DND-41 (cell line): ENCODE results near the gene CAPN15.

Source experiments
- CTCF ChIP-seq: IDR thresholded peaks from 2 replicates; pipeline ENCODE4 v1.5.1; 2012; ENCODE audit warnings: borderline replicate concordance, low read length, moderate library complexity, mild to moderate bottlenecking; ENCODE audit not compliant: poor library complexity, severe bottlenecking; ENCODE audit errors: extremely low read depth
- EZH2 ChIP-seq: IDR thresholded peaks from 3 replicates; pipeline ENCODE4 v1.6.1; 2012; ENCODE audit warnings: borderline replicate concordance, low read depth, mild to moderate bottlenecking, moderate library complexity, low read length, inconsistent platforms; ENCODE audit not compliant: severe bottlenecking

- no peak for TF ChIP-seq CTCF
- no peak for TF ChIP-seq EZH2
Observed at GRCh38 chr16:528111-529011, 849 bp downstream of the CAPN15 start.
